DND-41 (cell line): ENCODE measurements around the gene ESPL1.

Experiments used
- ATAC-seq: fragments of 200-7000 bp; cut with Tn5 transposase; 3 replicates; pipeline ENCODE4 v1.9.1; 2021; ENCODE audit warnings: low read depth; ENCODE audit not compliant: insufficient read depth
- DNase-seq: peaks from one replicate; pipeline ENCODE4 v3.0.0-alpha.2; 2020
- H2AFZ ChIP-seq: 2 replicates; pipeline ENCODE4 v1.6.0; 2012; ENCODE audit warnings: low read depth, low read length
- H3K27ac ChIP-seq: 2 replicates; pipeline ENCODE4 v1.5.1; 2012; ENCODE audit warnings: low read length, inconsistent platforms
- H3K27me3 ChIP-seq: fragments of 200-600 bp; sonication (generic); 2 replicates; pipeline ENCODE4 v1.6.0; 2012; ENCODE audit warnings: low read length, mild to moderate bottlenecking, inconsistent platforms; ENCODE audit not compliant: insufficient read depth, poor library complexity
- H3K36me3 ChIP-seq: 2 replicates; pipeline ENCODE4 v1.5.1; 2012; ENCODE audit warnings: low read length, inconsistent platforms; ENCODE audit not compliant: insufficient read depth
- H3K4me1 ChIP-seq: 2 replicates; pipeline ENCODE4 v1.5.1; 2012; ENCODE audit warnings: mild to moderate bottlenecking, low read length; ENCODE audit not compliant: insufficient read depth
- H3K4me2 ChIP-seq: 2 replicates; pipeline ENCODE4 v1.6.0; 2012; ENCODE audit warnings: mild to moderate bottlenecking, moderate library complexity, low read length, inconsistent platforms; ENCODE audit not compliant: insufficient read depth
- H3K4me3 ChIP-seq, 2 experiments: fragments of 200-600 bp in 1 of 2; shearing (Covaris generic) in 1 of 2; 2 replicates each; pipeline ENCODE4 v1.5.1; 2012 to 2016; ENCODE audit warnings: inconsistent platforms in 2 of 2, low read length in 2 of 2, mild to moderate bottlenecking in 2 of 2, low read depth in 1 of 2, moderate library complexity in 1 of 2
- H3K79me2 ChIP-seq: 2 replicates; pipeline ENCODE4 v1.6.0; 2012; ENCODE audit warnings: low read length, inconsistent platforms; ENCODE audit not compliant: insufficient read depth
- H3K9ac ChIP-seq: 2 replicates; pipeline ENCODE4 v1.6.0; 2012; ENCODE audit warnings: low read depth, mild to moderate bottlenecking, inconsistent platforms, low read length, moderate library complexity
- H3K9me3 ChIP-seq: 2 replicates; pipeline ENCODE4 v1.5.1; 2012; ENCODE audit warnings: low read length, moderate library complexity, mild to moderate bottlenecking, inconsistent platforms; ENCODE audit not compliant: insufficient read depth, severe bottlenecking
- H4K20me1 ChIP-seq: 2 replicates; pipeline ENCODE4 v1.6.0; 2012; ENCODE audit warnings: low read length; ENCODE audit not compliant: insufficient read depth
- EZH2 ChIP-seq: IDR thresholded peaks from 3 replicates; pipeline ENCODE4 v1.6.1; 2012; ENCODE audit warnings: borderline replicate concordance, low read depth, mild to moderate bottlenecking, moderate library complexity, low read length, inconsistent platforms; ENCODE audit not compliant: severe bottlenecking
- TF ChIP-seq, protein P1 (sequence below): IDR thresholded peaks from 2 replicates; pipeline ENCODE4 v1.5.1; 2012; ENCODE audit warnings: borderline replicate concordance, low read length, moderate library complexity, mild to moderate bottlenecking; ENCODE audit not compliant: poor library complexity, severe bottlenecking; ENCODE audit errors: extremely low read depth

The ESPL1 gene

DNA sequence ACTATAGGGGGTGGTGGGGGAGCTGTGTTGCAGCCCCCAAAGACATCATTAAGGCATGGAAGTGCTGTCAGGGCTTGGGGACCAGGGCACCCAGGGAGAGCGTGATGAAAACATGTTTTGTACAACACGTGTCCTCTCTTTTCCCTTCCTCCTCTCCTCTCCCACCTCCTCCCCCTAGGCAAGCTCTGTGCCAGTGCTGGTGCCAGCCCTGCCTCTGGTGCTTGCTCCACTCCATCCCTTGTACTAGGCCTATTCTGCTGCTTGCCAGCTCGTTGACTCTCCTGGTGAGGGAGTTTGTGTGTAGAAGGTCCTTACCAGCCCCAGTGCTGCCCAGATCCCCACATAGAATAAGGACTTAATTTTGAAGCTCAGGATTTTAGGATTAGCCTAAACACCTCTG is 32.9 kb upstream of the ESPL1 start:
- Histone ChIP-seq H3K9me3 (no peaks in the 10 kb centered on the region), H3K4me2 (no peak overlapping the region), H3K27ac (no peak overlapping the region), H3K4me1 (peaks cover 26% of the 10 kb centered on the region), H3K27me3 (no peaks in the 10 kb centered on the region), H3K9ac (no peak overlapping the region), H2AFZ (no peak overlapping the region), H4K20me1 (no peaks in the 10 kb centered on the region), H3K4me3 (no peak overlapping the region), H3K36me3 (no peaks in the 10 kb centered on the region), H3K79me2 (no peaks in the 10 kb centered on the region)
- DNase-seq (no peak), ATAC-seq (no peak)
- TF ChIP-seq, protein P1, sequence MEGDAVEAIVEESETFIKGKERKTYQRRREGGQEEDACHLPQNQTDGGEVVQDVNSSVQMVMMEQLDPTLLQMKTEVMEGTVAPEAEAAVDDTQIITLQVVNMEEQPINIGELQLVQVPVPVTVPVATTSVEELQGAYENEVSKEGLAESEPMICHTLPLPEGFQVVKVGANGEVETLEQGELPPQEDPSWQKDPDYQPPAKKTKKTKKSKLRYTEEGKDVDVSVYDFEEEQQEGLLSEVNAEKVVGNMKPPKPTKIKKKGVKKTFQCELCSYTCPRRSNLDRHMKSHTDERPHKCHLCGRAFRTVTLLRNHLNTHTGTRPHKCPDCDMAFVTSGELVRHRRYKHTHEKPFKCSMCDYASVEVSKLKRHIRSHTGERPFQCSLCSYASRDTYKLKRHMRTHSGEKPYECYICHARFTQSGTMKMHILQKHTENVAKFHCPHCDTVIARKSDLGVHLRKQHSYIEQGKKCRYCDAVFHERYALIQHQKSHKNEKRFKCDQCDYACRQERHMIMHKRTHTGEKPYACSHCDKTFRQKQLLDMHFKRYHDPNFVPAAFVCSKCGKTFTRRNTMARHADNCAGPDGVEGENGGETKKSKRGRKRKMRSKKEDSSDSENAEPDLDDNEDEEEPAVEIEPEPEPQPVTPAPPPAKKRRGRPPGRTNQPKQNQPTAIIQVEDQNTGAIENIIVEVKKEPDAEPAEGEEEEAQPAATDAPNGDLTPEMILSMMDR, result no peak
- no peak for TF ChIP-seq EZH2

DNA sequence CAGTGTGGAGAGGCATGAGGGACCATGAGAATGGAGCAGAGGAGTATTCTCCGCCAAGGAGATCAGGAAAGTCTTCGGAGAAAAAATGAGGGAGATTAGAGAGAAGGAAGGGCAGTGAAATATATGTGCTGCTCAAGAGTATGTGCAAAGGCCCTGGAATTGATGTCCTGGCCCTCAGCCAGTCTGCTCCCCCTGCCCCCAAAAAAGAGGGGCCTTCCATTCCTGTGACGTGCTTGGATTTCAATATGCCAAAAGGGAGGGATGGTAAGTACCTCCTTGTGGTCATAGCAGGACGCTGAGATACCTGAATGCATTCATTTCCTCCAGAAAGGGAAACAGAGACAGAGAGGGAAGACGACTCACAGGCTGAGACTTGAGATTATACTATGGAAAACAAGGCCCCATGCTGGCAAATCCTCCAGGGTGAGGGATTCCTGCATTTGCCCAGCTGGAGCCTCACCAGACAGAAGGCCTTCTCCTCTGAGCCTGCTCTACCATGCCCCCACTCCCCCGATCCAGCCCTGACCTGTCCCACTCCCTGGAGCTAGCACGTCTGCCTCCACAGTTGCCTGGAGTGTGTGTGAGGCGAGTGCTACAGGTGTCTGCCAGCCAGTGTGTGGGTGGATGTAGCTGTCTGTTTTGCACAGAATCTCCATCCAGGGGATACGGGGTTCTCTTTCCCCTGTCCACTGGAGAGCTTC is 32.2 kb upstream of the ESPL1 start:
- ATAC-seq (no peak), DNase-seq (no peak)
- Histone ChIP-seq H3K4me2 (no peak overlapping the region), H3K4me3 (no peak overlapping the region), H3K9ac (no peak overlapping the region), H2AFZ (no peak overlapping the region), H3K4me1 (peaks cover 26% of the 10 kb centered on the region), H3K9me3 (no peaks in the 10 kb centered on the region), H3K27ac (no peak overlapping the region), H4K20me1 (no peaks in the 10 kb centered on the region), H3K79me2 (no peaks in the 10 kb centered on the region), H3K27me3 (no peaks in the 10 kb centered on the region), H3K36me3 (no peaks in the 10 kb centered on the region)
- TF ChIP-seq, protein P1, result no peak
- TF ChIP-seq EZH2, result no peak

DNA sequence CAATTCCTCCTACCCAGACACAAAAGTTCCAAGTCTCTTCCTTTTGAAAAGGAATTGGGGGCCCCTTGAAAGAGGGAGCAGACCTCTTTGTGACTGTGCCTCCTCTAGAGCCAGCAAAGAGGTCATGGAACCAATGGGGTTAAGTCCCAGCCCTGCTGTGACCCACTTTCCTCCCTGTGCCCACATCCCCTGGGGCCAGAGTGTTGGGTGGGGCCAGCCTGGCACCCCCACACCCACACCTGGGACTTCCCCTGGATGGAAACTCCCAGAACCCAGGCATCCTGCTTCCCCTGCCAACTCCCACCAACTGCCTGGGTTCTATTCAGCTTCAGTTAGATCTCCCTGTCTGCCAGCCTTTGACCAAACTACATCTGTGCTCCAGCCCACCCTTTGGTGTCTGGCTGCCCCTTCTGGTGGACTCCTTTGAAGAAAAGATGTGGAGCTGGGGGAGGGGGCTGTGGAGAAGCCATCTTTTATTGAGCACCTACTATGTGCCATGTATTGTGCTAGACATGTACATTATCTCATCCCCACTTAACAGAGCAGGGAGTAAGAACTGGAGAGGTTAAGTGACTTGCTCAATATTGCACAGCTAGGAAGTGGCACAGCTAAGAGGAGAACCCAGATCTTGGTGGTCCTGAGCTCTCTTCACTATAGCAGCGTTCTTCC is 31.5 kb upstream of the ESPL1 start:
- Histone ChIP-seq H3K4me2 (no peak overlapping the region), H3K4me3 (no peak overlapping the region), H3K79me2 (no peaks in the 10 kb centered on the region), H3K27ac (no peak overlapping the region), H3K9me3 (no peaks in the 10 kb centered on the region), H3K27me3 (no peaks in the 10 kb centered on the region), H3K9ac (no peak overlapping the region), H2AFZ (no peak overlapping the region), H3K36me3 (no peaks in the 10 kb centered on the region), H4K20me1 (no peaks in the 10 kb centered on the region), H3K4me1 (peaks cover 23% of the 10 kb centered on the region)
- no peak for DNase-seq
- no peak for ATAC-seq
- no peak for TF ChIP-seq EZH2
- TF ChIP-seq, protein P1, result no peak
